Vagina (tissue), 2 donors: ENCODE measurements around the gene TES.

ENCODE experiments used
- CTCF ChIP-seq, 3 experiments: fragments of 450-650 bp in 2 of 3; fragments of 200-600 bp in 1 of 3; sonication (generic) in 1 of 3; IDR thresholded peaks; one replicate each; pipeline ENCODE4 v1.5.1; 2017 to 2019; ENCODE audit warnings: antibody characterized with exemption in 3 of 3, mild to moderate bottlenecking in 2 of 3, moderate library complexity in 2 of 3
- POLR2A ChIP-seq, 2 donors: fragments of 450-650 bp; IDR thresholded peaks; one replicate each; pipeline ENCODE4 v1.6.1; 2017; ENCODE audit warnings: antibody characterized with exemption in 2 of 2, mild to moderate bottlenecking in 2 of 2, moderate library complexity in 2 of 2

GRCh38 chr7:116227678-116228239 lies 17.4 kb downstream of the TES start:
- TF ChIP-seq POLR2A (IDR thresholded peaks at IDR 0.05) (no peak), CTCF (IDR thresholded peaks at IDR 0.05) (no peak)
